Activated CD8-positive, alpha-beta memory T cell treated with anti-CD3 and anti-CD28 coated beads for 48 hours (primary cell): ENCODE measurements around the gene FNDC7.
"Not testable (repeated sequence)": the region's sequence is repeated elsewhere in the genome, so short reads cannot be mapped to it uniquely, and the experiment has no call there.

ENCODE experiments used
- DNase-seq, 3 experiments: peaks; one replicate each; pipeline ENCODE4 v3.0.0-alpha.2; 2020; ENCODE audit warnings: low read depth in 2 of 3, low spot score in 2 of 3

The FNDC7 gene

DNA sequence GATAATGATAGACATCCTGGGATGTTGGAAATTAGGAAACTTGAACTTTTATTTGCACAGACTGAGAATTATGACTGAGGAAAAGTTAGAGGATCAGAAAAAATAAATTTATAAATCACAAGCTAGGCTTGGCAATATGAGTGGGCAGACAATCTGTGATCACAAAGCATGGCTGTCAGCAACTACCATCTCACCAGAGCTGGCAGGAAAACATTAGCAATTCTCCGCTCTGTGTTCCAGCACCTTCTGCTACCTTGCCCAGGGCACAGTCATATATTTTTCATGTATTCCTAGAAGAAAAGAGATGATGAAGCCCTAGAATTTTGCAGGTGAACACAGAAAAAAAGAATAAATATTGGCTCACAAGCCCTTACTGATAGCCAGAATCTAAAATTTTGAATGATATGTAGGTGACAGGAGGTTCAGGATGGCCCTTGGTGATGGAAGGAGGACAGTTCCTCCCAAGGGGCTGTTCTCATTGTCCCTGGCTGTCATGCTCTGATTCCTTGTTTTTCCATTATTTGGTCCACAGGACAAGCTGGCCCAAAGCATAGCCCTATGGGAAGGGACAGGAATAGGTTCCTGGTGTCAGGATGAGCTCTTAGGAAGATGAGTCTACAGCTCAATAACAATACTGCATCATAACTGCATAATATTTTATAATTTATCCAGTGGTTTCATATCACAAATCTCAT is 21.6 kb downstream of the FNDC7 start:
- no peak for DNase-seq

DNA sequence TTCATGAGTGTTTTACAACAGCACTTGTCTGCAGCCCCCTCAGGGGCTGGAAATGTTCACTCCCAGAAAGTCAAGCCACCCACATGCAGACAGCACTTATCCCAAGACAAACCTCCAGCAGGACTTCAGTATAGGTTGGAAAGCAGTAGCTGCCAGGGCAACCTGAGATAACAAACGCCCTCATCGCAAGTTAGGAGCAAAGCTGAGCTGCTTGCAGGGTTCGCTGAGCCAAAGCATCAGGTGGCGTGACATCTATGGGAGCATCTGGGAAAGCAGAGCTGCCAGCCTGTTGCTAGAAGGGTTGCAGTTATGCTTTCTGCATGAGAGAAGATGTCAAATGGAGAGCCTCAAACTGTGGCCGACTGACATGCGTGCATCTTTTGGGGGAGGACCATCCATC is 29.5 kb downstream of the FNDC7 start:
- DNase-seq: no peak

DNA sequence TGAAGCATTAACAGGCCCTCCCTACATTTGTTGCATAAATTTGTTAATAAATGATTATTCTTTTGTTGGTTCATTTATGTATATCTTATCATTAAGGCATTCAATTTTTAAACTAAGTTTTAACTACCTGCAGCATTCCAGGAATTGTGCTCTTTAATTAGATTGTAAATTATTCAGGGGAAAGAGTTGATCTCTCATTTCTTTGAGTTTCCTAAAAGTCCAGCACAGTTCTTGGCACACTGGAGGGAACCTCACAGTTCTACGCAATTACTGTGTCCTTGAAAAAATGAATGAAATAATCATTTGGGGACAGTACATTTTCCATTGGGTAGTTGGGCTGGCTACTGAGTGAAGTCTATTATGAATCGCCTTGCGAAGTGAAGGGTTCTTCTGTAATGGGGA is 33.3 kb downstream of the FNDC7 start:
- no peak for DNase-seq

DNA sequence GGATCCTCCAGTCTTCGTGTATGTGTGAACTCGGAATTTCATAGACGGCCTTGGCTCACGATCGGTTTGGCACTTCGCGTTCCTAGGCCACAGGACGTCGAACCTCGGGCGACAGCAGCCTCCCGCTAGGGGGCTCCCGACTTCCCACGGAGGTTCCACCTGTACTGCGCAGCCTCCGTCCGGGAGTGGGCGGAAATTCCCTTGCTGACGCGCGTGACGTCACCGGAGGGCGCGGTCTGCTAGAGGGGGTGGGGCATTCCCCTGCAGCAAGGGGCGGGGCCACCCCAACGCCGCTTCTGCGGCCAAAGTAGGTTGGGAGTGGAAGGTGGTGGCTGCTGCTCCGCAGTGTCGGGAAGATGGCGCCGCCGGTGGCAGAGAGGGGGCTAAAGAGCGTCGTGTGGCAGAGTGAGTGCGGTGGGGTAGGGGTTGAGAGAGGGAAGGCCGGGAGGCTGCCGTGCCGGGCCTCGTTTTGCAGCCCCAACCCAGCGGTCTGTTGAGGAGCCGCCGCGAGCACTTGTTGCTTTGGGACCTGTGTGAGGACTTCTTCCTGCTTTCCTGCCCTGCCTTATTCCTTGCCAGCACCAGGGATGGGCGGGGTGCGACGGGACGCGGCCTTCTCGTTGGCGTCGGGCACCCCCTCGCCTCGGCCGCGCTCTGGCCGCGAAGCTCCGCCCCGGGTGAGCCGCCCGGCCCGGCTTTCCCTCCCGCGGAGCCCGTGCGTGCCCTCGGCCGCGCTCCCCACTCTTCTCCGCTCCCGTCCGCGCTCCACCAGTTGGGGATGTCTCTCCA is 33.9 kb downstream of the FNDC7 start, which contains the start of gene STXBP3:
Gene STXBP3 (plus strand): TSS at position 293 of the 789 bp plus-strand sequence. CDS start 64 bp downstream, at position 357.
- DNase-seq: peak; percentile 98 to 100 (median 99)

DNA sequence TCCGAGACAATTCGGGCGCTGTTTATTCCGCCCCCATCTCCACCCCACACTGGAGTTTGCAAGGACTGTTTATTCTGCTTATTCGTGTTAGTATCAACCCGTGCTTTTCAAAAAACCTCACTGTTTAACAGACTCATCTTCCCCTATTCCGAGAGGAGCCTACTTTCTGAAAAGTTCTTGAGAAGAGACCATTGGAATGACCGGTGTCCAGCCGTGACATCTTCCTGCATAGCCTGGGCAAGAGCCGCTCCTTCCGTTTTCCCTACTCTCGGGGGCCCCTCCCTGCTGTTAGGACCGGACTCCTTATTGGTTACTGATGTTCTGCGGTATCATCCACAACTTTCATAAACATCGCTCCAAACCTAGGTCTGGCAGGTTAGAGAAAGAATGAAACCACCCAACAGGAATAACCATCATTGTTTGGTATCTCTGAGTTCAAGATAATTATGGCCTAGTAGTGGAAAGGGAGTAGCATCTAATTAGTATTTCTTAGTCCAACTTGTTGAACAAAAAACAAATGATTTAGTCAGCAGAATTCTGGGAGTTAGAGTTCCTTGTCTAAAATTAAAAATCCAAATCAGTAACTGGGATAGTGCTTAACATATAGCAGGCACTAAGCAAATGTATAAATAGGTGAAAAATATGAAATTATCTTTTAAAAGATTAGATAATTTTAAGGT is 34.6 kb downstream of the FNDC7 start:
- DNase-seq: peak in 2 of 3 experiments; percentile 7 to 17

DNA sequence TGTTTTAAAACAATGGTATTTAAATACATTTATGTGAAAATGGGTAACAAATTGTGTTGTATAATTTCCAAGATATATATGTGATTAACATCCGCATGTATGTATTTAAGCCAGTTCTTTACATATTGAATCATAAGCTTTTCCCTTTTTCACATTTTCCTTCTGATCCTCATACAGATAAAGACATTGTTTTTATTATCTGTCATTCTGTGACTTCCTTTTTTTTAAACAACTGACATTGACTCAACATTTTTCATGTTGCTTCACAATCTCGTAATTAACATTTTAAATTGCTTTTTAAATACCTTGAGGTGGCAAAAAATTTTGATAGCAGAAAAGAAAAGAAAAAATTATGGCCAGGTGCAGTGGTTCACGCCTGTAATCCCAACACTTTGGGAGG is 35.2 kb downstream of the FNDC7 start:
- DNase-seq: no peak

GRCh38 chr1:108749081-108749480 is 36.4 kb downstream of the FNDC7 start:
- no peak for DNase-seq

GRCh38 chr1:108750476-108751181 is 37.9 kb downstream of the FNDC7 start:
- no peak for DNase-seq

DNA sequence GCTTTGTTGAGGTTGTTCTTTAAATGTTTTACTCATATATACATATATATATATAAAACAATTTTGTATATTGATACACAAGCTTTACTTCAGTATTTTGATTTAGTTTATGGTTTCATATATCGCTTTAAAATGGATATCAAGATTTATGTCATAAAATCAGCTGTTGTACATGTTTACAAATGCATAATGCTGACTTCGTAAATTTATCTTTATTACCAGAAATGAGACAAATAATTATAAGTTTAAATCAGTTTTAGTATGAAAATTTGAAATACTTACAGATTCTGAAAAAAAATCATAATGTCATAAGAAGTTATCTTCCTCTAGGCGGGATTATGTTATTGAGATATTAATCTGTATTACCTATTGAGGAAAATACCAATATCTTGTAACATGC is 40.7 kb downstream of the FNDC7 start:
- DNase-seq: no peak

DNA sequence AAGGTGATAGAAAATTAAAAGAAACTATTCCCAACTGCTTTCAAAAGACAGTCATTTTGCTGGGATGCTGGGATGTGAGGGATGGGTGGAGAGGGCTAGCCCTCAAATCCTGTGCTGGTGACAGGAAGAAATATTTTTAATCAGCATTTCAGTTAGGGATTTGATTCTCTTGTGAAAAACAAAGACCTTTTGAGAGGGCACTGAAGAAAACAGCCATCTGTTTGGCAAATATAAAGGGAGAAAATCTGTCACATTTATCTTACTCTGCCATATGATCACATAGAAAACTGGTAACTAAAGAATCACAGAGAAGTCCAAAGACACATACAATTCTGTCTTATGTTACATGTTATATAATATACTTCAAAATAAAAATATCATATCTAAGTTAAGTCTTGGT is 46.1 kb downstream of the FNDC7 start:
- DNase-seq: no peak

DNA sequence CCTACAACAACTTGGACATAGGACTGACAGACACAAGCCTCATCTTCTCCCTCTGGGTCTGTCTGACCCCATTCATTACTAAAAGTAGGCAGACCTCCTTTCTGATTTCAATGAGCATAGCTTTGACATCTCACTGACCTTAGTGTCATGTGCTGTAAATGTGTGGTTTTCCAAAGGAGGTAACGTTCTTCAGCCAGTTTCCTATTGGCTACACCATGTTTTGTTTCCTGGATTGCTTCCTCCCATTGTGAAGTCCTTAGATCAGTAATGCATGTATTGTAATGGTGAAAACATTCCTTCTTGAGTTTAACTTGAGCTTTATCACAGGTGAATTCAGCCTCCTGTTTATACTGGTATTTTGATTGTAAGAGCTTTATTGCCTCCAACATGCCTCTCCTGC is 54.4 kb downstream of the FNDC7 start:
- no peak for DNase-seq

DNA sequence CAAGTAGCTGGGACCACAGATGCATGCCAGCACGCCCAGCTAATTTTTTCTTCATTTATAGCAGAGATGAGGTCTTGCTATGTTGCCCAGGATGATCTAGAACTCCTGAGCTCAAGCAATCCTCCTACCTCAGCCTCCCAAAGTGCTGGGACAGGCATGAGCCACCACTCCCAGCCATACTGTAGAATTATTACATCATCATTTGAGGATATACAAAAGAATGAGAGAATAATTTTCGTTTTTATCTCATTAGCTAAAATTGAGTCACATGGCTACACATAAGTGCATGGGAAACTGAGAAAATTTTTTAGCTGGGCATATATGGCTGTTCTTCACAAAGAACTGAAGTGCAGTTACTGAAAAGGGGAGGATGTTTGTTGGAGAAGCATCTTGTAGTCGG is 55.0 kb downstream of the FNDC7 start:
- no peak for DNase-seq

DNA sequence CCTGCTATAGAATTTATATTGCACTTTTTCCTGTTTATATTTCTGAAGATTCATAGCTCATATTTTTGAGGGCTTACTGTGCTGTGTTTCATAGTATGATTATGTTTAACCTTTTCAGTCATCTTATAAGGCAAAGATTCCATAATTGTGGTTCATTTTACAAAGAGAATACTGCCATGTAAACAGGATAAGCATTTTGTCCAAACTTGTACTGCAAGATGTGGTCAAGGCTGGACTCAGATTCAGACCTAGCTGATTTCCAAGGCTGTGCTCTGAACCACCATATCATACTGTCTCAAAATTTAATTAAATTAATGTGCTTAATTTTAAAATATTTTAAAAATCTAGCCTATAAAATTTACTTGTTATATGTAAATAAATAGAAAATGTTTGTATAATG is 65.1 kb downstream of the FNDC7 start:
- no peak for DNase-seq

DNA sequence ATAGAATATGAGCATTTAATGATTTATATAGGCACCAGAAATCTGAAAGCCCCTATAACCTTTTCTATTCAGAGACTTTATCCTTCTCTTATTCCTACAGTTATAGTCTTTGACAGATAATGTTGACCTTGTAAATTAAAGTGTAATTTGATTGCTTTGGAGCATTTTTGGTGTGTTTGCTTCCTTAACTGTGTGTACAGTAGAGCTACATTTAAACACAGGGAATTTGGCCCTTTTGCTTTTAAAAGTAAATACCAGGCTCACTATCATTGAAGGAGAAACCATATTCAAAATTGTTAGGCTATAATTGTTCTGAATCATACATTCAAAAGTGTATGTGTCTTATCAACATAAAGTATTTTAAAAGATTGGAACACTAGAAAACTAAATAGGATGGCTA is 66.7 kb downstream of the FNDC7 start:
- no peak for DNase-seq

GRCh38 chr1:108780937-108781574 is 68.3 kb downstream of the FNDC7 start:
- DNase-seq: no peak

DNA sequence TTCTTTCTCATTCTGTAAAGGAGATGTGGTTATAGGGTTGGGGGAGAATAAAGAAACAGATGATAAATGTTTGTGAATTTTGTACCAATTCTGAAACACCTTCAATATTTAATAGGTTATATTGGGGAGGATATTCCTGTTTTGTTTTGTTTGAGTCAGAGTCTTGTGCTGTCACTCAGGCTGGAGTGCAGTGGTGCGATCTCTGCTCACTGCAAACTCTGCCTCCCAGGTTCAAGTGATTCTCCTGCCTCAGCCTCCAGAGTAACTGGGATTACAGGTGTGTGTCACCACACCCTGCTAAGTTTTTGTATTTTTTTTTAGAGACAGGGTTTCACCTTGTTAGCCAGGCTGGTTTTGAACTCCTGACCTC is 68.9 kb downstream of the FNDC7 start:
- DNase-seq: not testable (repeated sequence)

- DNase-seq: no peak
Observed at GRCh38 chr1:108785264-108785663, 72.6 kb downstream of the FNDC7 start.

DNA sequence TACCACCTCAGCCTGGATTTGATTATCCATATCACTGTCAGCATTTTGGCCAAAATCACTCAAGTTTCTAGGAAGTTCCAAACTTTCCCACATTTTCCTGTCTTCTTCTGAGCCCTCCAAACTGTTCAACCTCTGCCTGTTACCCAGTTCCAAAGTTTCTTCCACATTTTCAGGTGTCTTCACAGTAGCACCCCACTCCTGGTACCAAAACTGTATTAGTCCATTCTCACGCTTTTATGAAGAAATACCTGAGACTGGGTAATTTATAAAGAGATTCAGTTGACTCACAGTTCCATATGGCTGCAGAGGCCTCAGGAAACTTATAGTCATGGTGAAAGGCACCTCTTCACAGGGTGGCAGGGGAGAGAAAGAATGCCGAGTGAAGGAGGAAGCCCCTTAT is 73.2 kb downstream of the FNDC7 start:
- no peak for DNase-seq

DNA sequence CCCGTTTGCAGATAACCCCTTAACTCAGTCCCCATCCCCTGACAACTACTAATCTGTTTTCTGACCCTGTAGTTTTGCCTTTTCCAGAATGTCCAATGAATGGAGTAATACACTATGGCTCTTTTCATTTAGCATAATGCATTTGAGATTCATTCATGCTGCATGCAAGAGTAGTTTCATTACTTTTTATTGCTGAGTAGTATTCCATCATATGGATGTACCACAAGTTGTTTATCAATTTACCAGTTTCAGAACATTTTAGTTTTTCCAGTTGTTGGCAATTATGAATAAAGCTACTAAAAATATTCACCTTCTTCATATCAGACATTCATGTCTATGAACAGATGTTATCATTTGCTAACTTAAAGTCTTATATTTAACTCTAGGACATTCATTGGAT is 79.1 kb downstream of the FNDC7 start:
- no peak for DNase-seq
